Subcutaneous adipose tissue (tissue), 4 donors: ENCODE measurements around the gene PRKCH. TPM values are rescaled to one million over a fixed set of nuclear protein-coding genes. Genes with fewer than 3 reads are reported as not detected.

ENCODE experiments used
- CTCF ChIP-seq: fragments of 450-650 bp; IDR thresholded peaks from one replicate; pipeline ENCODE4 v1.5.1; 2016; ENCODE audit warnings: low read depth, mild to moderate bottlenecking, control low read depth, antibody characterized with exemption, moderate library complexity
- total RNA-seq, 4 donors: library from RNA; depleted of rRNA; stranded (reverse); fragments of >200 nt; gene quantifications; one replicate each; pipeline ENCODE4 v1.1.0, GENCODE V29; 2016

PRKCH gene
- total RNA-seq, 4 donors from 2014 or later: 25.8 to 46.3 (median 36.4) TPM

- TF ChIP-seq CTCF: no peak
These were observed 35.7 kb downstream of the PRKCH start for GRCh38 chr14:61357123-61357522.

DNA sequence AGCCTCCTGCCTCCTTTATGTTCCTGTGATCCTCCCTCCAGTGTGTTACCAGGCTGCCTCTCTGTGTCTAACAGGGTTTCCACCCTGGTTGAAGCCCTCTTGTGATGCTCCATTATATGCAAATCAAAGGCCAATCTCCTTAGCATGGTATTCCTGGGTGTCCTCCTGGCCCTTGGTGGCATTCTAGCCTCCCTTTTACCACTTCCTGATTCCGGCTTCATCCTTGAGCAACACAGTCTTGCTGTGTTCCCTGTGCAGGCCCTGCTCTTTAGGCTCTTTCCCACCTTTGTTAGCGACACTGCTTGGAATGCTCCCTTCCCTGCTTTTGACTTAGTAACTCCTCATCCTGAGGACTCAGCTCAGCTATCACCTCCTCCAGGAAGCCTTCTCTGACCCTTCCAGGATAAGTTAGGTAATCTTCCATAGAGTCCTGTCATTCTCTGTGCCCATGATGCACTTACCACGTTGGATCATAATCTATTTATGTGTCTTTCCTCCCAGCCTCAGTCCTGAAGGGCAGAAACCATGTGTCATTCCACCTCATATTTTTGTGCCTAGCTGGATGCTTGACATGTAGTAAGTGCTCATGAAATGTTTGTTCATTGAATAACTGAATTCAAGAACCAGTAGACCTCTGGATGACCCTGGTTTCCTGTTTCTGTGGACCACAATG lies 37.3 kb downstream of the PRKCH start:
- no peak for TF ChIP-seq CTCF

GRCh38 chr14:61360796-61361525 lies 39.6 kb downstream of the PRKCH start:
- no peak for TF ChIP-seq CTCF

DNA sequence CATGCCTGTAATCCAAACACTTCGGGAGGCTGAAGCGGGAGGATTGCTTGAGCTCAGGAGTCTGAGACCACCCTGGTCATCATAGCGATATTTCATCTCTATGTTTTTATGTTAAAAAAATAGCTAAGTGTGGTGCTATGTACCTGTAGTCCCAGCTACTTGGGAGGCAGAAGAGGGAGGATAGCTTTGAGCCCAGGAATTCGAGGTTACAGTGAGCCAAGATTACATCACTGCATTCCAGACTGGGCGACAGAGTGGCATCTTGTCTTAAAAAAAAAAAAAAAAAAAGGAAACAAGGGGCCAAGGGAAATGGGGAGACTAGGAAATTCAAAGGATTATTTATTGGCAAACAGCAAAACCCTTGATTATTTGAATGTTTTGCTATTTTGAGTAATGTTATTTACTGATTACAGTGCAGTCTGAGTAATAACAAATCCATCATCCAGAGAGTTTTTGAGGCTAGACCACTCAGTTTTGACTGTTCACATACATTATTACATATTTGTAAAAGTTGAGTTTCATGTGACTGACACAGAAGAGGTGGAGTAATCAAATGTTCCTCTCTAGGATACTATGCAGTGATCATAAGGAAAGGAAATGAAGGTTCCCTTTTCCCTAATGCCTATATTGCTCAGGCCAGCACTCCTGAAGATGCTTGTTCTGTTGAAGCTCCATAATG lies 40.8 kb downstream of the PRKCH start:
- no peak for TF ChIP-seq CTCF

- no peak for TF ChIP-seq CTCF
These were observed 42.9 kb downstream of the PRKCH start for GRCh38 chr14:61364243-61364642.

DNA sequence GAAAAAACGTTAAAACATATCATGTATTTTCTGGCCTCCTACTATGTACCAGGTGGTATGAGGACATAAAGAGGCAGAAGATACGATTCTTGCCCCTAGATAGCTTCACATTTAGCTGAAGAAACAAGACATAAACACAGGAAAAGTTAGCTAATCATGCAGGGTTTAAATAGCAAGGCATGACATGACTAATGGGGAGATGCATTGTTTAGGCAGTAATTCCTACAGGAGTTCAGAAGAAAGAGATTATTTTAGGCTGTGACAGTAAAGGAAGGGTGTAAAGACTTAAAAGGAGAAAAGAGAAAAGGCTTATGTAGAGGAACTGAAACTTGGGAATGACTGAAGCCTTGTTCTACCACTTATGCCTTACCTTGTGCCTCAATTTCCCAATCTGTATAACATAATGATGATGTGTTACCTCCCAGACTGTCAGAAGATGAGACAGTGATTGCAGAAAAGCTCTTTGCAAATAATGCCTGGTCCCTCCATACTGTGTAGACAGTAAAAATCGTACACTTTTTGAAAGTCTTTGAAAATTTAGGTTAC lies 44.4 kb downstream of the PRKCH start:
- no peak for TF ChIP-seq CTCF

- TF ChIP-seq CTCF: no peak
These were observed 46.8 kb downstream of the PRKCH start for GRCh38 chr14:61368114-61368710.
